Endodermal cell (in vitro differentiated cells): Measurements from ENCODE around the gene GTF2F2. TPM values are rescaled to one million over a fixed set of nuclear protein-coding genes. Genes with fewer than 3 reads are reported as not detected.

Experiments
- DNase-seq: peaks from one replicate; pipeline ENCODE4 v3.0.0-alpha.2; 2017
- H3K27ac ChIP-seq: 2 replicates; pipeline ENCODE4 v1.5.1; 2013; ENCODE audit warnings: mild to moderate bottlenecking, low read depth, low read length, moderate library complexity
- H3K27me3 ChIP-seq: 2 replicates; pipeline ENCODE4 v1.6.1; 2013; ENCODE audit warnings: mild to moderate bottlenecking, low read length, moderate library complexity; ENCODE audit not compliant: insufficient read depth, control insufficient read depth, poor library complexity, severe bottlenecking
- H3K36me3 ChIP-seq: 2 replicates; pipeline ENCODE4 v1.7.0; 2013; ENCODE audit warnings: mild to moderate bottlenecking, low read length, moderate library complexity; ENCODE audit not compliant: control insufficient read depth, insufficient read depth
- H3K4me1 ChIP-seq: one replicate; pipeline ENCODE4 v1.7.0; 2013; ENCODE audit warnings: low read length; ENCODE audit not compliant: control insufficient read depth, insufficient read depth
- H3K4me3 ChIP-seq: 2 replicates; pipeline ENCODE4 v1.5.1; 2013; ENCODE audit warnings: mild to moderate bottlenecking, low read length, moderate library complexity
- H3K9ac ChIP-seq: 2 replicates; pipeline ENCODE4 v1.6.1; 2013; ENCODE audit warnings: mild to moderate bottlenecking, low read length, moderate library complexity; ENCODE audit not compliant: poor library complexity, severe bottlenecking; ENCODE audit errors: extremely low read depth
- H3K9me3 ChIP-seq: 2 replicates; pipeline ENCODE4 v1.6.1; 2013; ENCODE audit warnings: mild to moderate bottlenecking, low read length, moderate library complexity; ENCODE audit not compliant: control insufficient read depth
- H3K27ac Mint-ChIP-seq: 2 replicates; pipeline ENCODE4 v1.8.0; 2020; ENCODE audit warnings: mixed read lengths
- H3K27me3 Mint-ChIP-seq: 2 replicates; pipeline ENCODE4 v1.8.0; 2021; ENCODE audit warnings: mild to moderate bottlenecking, mixed read lengths; ENCODE audit not compliant: insufficient read depth
- H3K36me3 Mint-ChIP-seq: 2 replicates; pipeline ENCODE4 v1.8.0; 2020; ENCODE audit warnings: low read depth, mixed read lengths
- H3K4me1 Mint-ChIP-seq: 2 replicates; pipeline ENCODE4 v1.8.0; 2020; ENCODE audit warnings: mixed read lengths
- H3K4me3 Mint-ChIP-seq: 2 replicates; pipeline ENCODE4 v1.8.0; 2020; ENCODE audit warnings: mild to moderate bottlenecking, moderate library complexity, mixed read lengths
- H3K9me3 Mint-ChIP-seq: 2 replicates; pipeline ENCODE4 v1.8.0; 2020; ENCODE audit warnings: mild to moderate bottlenecking, mixed read lengths
- WGBS, 2 experiments: methylation state at CpG; one replicate each; pipeline versions ENCODE4 v1.1.5 to v1.1.7; 2013; ENCODE audit warnings: missing lambda C conversion rate in 2 of 2, mixed read lengths in 1 of 2; ENCODE audit not compliant: insufficient coverage in 1 of 2, insufficient read length in 1 of 2; 5-methylcytosine and 5-hydroxymethylcytosine counted together
- total RNA-seq, 2 donors: library from RNA; stranded (reverse); fragmentation: NEBNext Ultra II Directional in 1 of 2; extraction: Animal tissue kit (Norgen Biotek cat#: 25700) in 1 of 2; gene quantifications; 2 replicates in 1 of 2; 3 replicates in 1 of 2; pipeline ENCODE4 v1.2.1, GENCODE V29; 2021
- TF ChIP-seq, protein P1 (sequence below): fragments of 200-600 bp; sonication (generic); conservative IDR thresholded peaks from 2 replicates; pipeline ENCODE4 v1.5.0; 2021; ENCODE audit warnings: antibody characterized with exemption, mild to moderate bottlenecking

Gene GTF2F2
- total RNA-seq, 2 donors from 2014 or later: 27.0 to 27.4 TPM

DNA sequence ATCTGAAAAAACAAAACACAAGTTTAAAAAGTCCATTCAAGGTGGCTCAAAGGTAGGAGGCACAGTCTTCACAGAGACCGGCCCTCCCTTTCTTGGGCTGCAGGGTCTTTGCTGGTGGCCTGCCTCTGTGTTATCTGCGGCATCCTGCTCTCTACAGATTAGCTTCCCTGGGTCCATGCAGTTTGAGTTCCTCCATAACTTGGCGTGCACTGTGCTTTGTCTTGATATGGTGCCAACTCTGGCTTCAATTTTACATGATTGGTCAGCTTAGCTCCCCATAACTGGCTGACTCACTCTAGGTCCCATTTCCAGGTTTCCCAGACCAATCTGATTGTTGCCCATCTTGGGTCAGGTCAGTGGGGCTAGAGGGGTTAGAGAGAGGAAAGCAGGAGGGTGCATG, 178.9 kb downstream of the GTF2F2 start:
- H3K27me3 Mint-ChIP-seq: no peaks in the 10 kb centered on the region
- no peak overlapping the region for H3K4me3 Mint-ChIP-seq
- Histone ChIP-seq H3K36me3 (no peaks in the 10 kb centered on the region), H3K9ac (no peak overlapping the region), H3K4me1 (no peaks in the 10 kb centered on the region), H3K27me3 (no peaks in the 10 kb centered on the region), H3K27ac (no peak overlapping the region), H3K4me3 (no peak overlapping the region), H3K9me3 (no peaks in the 10 kb centered on the region)
- H3K36me3 Mint-ChIP-seq: no peaks in the 10 kb centered on the region
- peaks cover 25% of the 10 kb centered on the region for H3K4me1 Mint-ChIP-seq
- no peak for DNase-seq
- H3K9me3 Mint-ChIP-seq: no peaks in the 10 kb centered on the region
- 92% methylated on average over 3 of the region's 3 CpGs for WGBS, 2 experiments
- H3K27ac Mint-ChIP-seq: no peak overlapping the region
- TF ChIP-seq, protein P1, sequence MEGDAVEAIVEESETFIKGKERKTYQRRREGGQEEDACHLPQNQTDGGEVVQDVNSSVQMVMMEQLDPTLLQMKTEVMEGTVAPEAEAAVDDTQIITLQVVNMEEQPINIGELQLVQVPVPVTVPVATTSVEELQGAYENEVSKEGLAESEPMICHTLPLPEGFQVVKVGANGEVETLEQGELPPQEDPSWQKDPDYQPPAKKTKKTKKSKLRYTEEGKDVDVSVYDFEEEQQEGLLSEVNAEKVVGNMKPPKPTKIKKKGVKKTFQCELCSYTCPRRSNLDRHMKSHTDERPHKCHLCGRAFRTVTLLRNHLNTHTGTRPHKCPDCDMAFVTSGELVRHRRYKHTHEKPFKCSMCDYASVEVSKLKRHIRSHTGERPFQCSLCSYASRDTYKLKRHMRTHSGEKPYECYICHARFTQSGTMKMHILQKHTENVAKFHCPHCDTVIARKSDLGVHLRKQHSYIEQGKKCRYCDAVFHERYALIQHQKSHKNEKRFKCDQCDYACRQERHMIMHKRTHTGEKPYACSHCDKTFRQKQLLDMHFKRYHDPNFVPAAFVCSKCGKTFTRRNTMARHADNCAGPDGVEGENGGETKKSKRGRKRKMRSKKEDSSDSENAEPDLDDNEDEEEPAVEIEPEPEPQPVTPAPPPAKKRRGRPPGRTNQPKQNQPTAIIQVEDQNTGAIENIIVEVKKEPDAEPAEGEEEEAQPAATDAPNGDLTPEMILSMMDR: no peak

DNA sequence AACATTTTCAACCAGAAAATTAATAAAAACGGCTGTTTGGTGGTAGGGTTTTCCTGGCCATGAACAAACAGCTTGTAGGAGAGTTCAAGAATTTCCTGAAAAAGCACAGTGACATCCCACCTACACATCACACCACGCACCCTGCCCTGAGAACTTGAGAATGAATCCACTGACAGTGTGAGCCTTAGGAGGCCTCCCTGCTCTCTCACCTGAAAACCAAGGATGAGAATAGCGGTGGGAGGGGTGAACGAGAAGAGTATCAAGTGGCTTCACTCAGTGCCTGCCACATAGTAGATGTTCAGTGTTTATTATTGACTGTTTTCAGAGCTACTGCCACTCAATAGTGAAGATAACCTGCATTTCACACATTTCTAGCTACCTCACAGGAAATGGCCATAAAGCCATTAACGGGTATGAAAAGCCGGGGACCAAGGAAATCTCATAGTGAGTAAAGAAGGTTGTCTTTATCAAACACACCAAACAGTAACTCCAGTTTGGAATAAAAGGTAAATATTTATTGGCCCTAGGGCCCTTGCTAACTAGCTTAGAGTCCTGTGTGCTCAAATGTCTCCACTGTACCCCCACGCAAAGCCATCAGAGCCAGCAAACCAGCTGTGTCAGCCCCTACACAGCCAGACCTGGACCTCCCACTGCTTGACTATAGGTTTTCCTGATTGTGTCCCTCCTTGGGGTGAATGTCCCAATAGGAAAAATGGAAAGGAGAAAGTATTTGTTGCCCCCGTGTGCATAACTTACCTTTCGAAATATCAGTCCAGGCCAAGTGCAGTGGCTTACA, 180.1 kb downstream of the GTF2F2 start:
- H3K9me3 Mint-ChIP-seq: no peaks in the 10 kb centered on the region
- no peak overlapping the region for H3K27ac ChIP-seq
- peak; percentile 64 for DNase-seq
- H3K36me3 Mint-ChIP-seq: no peaks in the 10 kb centered on the region
- H3K4me1 Mint-ChIP-seq: peaks cover 27% of the 10 kb centered on the region
- no peaks in the 10 kb centered on the region for H3K27me3 Mint-ChIP-seq
- no peaks in the 10 kb centered on the region for H3K4me1 ChIP-seq
- no peak overlapping the region for H3K27ac Mint-ChIP-seq
- no peak overlapping the region for H3K9ac ChIP-seq
- no peaks in the 10 kb centered on the region for H3K9me3 ChIP-seq
- H3K4me3 Mint-ChIP-seq: no peak overlapping the region
- no peaks in the 10 kb centered on the region for H3K36me3 ChIP-seq
- 90 to 93% methylated on average over 5 to 9 of the region's 9 CpGs for WGBS, 2 experiments
- no peaks in the 10 kb centered on the region for H3K27me3 ChIP-seq
- TF ChIP-seq, protein P1: no peak
- H3K4me3 ChIP-seq: no peak overlapping the region

DNA sequence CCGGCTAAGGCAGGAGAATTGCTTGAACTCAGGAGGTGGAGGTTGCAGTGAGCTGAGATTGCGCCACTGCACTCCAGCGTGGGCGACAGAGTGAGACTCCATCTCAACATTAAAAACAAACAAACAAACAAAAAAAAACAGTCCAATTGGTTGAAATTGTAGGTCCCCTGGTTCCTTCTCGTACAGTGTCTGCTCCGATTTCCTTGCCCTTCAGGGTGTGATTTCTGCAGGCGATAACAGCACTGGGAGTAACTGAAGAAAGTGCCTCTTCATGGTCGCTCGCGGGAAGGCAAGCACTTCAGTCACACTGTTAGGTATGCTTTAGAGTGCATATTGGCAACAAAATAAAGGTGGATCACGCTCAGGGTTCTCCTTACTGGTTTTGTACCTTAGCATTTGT, 181.0 kb downstream of the GTF2F2 start:
- H3K9me3 Mint-ChIP-seq: no peaks in the 10 kb centered on the region
- H3K27me3 Mint-ChIP-seq: no peaks in the 10 kb centered on the region
- peaks cover 27% of the 10 kb centered on the region for H3K4me1 Mint-ChIP-seq
- no peaks in the 10 kb centered on the region for H3K4me1 ChIP-seq
- H3K27ac ChIP-seq: no peak overlapping the region
- no peaks in the 10 kb centered on the region for H3K27me3 ChIP-seq
- no peaks in the 10 kb centered on the region for H3K36me3 ChIP-seq
- H3K27ac Mint-ChIP-seq: no peak overlapping the region
- TF ChIP-seq, protein P1: no peak
- 92 to 96% methylated on average over 10 to 11 of the region's 11 CpGs for WGBS, 2 experiments
- H3K9ac ChIP-seq: no peak overlapping the region
- no peaks in the 10 kb centered on the region for H3K9me3 ChIP-seq
- H3K4me3 Mint-ChIP-seq: no peak overlapping the region
- no peak overlapping the region for H3K4me3 ChIP-seq
- H3K36me3 Mint-ChIP-seq: no peaks in the 10 kb centered on the region
- no peak for DNase-seq
